Measurements from ENCODE around the gene CALR. TPM values are rescaled to one million over a fixed set of nuclear protein-coding genes. Genes with fewer than 3 reads are reported as not detected.

Gene CALR
- total RNA-seq, 2 experiments from 2014 or later: 535 to 563 TPM

DNA sequence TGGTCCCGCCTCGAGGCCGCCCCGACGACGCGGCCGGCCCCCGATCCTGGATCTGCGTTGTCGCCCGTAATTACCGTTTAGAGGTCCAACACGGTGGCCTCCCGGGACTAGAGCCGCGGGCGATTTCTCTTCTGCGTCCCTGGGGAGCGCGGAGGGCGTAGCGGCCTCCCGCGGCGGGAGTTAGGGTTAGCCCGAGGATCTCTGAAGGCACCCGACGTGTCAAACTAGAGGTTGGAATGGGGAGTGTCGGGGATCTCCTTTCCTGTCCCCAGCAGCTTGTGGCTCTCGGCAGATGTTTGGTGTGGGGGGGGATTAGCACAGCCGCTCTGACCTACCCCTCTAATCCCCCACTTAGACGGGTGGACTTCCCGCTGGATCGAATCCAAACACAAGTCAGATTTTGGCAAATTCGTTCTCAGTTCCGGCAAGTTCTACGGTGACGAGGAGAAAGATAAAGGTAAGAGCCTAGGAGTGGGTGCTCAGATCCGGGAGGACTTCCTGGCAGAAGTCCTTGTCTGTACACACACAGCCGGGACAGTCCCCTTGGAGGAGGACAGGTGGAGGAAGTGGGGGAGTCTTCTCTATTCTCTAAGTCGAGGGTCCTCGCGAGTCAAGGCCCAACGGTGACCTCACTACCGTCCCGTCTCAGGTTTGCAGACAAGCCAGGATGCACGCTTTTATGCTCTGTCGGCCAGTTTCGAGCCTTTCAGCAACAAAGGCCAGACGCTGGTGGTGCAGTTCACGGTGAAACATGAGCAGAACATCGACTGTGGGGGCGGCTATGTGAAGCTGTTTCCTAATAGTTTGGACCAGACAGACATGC lies 581 bp downstream of the CALR start:
- Mint-ChIP-seq H3K4me1 (ENCODE audit: low read depth) (peaks cover 53% of the 10 kb centered on the region), H3K36me3 (ENCODE audit: low read depth) (peaks cover 54% of the 10 kb centered on the region), H3K27me3 (no peaks in the 10 kb centered on the region), H3K9me3 (no peaks in the 10 kb centered on the region), H3K4me3 (peak overlapping the region; percentile 99), H3K27ac (peak overlapping the region; percentile 95)
- CTCF ChIA-PET: interaction anchor here (3.0 kb wide), 1 partner anchor 26 kb away, joined by 10 read pairs; no protein-coding TSS in a partner anchor
- intact Hi-C loops (cut with micrococcal nuclease): loop anchor here (10.0 kb wide), 1 partner anchor 54 kb away; the partner anchor contains the start of genes DNASE2 and KLF1
- ATAC-seq: no peak
- peak; percentile 74 for DNase-seq
- POLR2A ChIA-PET: interaction anchor here (0.6 to 3.3 kb wide), 15 partner anchors 10 to 179 kb away, joined by 3 to 19 read pairs (median 4); partner anchors contain the start of genes DNASE2, GCDH, NACC1 and SYCE2
- TF ChIP-seq, protein P1, sequence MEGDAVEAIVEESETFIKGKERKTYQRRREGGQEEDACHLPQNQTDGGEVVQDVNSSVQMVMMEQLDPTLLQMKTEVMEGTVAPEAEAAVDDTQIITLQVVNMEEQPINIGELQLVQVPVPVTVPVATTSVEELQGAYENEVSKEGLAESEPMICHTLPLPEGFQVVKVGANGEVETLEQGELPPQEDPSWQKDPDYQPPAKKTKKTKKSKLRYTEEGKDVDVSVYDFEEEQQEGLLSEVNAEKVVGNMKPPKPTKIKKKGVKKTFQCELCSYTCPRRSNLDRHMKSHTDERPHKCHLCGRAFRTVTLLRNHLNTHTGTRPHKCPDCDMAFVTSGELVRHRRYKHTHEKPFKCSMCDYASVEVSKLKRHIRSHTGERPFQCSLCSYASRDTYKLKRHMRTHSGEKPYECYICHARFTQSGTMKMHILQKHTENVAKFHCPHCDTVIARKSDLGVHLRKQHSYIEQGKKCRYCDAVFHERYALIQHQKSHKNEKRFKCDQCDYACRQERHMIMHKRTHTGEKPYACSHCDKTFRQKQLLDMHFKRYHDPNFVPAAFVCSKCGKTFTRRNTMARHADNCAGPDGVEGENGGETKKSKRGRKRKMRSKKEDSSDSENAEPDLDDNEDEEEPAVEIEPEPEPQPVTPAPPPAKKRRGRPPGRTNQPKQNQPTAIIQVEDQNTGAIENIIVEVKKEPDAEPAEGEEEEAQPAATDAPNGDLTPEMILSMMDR (IDR thresholded peaks at IDR 0.05): no peak

DNA sequence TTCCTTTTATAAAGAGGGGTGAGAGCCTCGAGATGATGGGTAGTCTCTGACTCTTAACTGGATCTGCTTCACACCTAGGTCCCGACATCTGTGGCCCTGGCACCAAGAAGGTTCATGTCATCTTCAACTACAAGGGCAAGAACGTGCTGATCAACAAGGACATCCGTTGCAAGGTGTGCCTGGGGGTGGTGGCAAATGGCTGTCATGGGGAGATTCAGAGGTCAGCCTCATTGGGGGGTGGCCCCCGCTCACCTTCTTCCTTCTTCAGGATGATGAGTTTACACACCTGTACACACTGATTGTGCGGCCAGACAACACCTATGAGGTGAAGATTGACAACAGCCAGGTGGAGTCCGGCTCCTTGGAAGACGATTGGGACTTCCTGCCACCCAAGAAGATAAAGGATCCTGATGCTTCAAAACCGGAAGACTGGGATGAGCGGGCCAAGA lies 1.6 kb downstream of the CALR start:
- Mint-ChIP-seq H3K27me3 (no peaks in the 10 kb centered on the region), H3K9me3 (no peaks in the 10 kb centered on the region), H3K4me3 (peak overlapping the region; percentile 99), H3K36me3 (ENCODE audit: low read depth) (peaks cover 63% of the 10 kb centered on the region), H3K27ac (peak overlapping the region; percentile 95), H3K4me1 (ENCODE audit: low read depth) (peaks cover 59% of the 10 kb centered on the region)
- TF ChIP-seq, protein P1 (IDR thresholded peaks at IDR 0.05): no peak
- ATAC-seq: no peak
- CTCF ChIA-PET: interaction anchor here (3.0 kb wide), 1 partner anchor 25 kb away, joined by 10 read pairs; no protein-coding TSS in a partner anchor
- peak; percentile 28 for DNase-seq
- POLR2A ChIA-PET: interaction anchor here (0.6 to 3.3 kb wide), 12 partner anchors 9 to 178 kb away, joined by 3 to 19 read pairs (median 4); partner anchors contain the start of genes GCDH, NACC1 and SYCE2
- intact Hi-C loops (cut with micrococcal nuclease): loop anchor here (10.0 kb wide), 1 partner anchor 55 kb away; the partner anchor contains the start of genes DNASE2 and KLF1

DNA sequence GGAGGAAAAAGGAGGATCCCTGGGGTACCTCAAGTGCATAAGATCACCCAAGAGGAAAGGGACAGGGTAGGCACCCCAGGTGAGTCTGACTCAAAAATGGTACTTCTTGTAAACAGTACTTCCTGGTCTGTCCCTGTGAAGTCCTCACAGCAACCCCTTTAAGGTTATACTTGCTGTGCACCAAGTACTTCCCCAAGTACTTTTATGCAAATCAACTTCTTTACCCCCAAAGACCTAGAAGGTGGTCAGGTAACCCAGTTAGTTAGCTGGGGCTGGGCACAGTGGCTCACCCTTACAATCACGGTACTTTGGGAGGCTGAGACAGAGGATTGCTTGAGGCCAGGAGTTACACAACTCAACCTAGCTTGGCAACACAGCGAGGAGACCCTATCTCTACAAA lies 2.5 kb downstream of the CALR start:
- Mint-ChIP-seq H3K4me3 (peak overlapping the region; percentile 99), H3K27me3 (no peaks in the 10 kb centered on the region), H3K9me3 (no peaks in the 10 kb centered on the region), H3K36me3 (ENCODE audit: low read depth) (peaks cover 71% of the 10 kb centered on the region), H3K27ac (peak overlapping the region; percentile 95), H3K4me1 (ENCODE audit: low read depth) (peaks cover 61% of the 10 kb centered on the region)
- intact Hi-C loops (cut with micrococcal nuclease): no loop called here
- DNase-seq: no peak
- ChIA-PET CTCF (interaction anchor here (2.0 kb wide), 1 partner anchor 50 kb away, joined by 4 read pairs; the partner anchor contains the start of gene GCDH), POLR2A (interaction anchor here (0.8 kb wide), 2 partner anchors 9 to 13 kb away, joined by 3 to 4 read pairs; no protein-coding TSS in a partner anchor)
- TF ChIP-seq, protein P1 (IDR thresholded peaks at IDR 0.05): no peak
- no peak for ATAC-seq

DNA sequence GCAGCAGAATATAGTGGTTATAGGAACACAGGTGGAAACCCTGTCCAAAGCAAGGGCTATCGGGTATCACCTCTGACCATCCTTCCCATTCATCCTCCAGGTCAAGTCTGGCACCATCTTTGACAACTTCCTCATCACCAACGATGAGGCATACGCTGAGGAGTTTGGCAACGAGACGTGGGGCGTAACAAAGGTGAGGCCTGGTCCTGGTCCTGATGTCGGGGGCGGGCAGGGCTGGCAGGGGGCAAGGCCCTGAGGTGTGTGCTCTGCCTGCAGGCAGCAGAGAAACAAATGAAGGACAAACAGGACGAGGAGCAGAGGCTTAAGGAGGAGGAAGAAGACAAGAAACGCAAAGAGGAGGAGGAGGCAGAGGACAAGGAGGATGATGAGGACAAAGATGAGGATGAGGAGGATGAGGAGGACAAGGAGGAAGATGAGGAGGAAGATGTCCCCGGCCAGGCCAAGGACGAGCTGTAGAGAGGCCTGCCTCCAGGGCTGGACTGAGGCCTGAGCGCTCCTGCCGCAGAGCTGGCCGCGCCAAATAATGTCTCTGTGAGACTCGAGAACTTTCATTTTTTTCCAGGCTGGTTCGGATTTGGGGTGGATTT lies 5.1 kb downstream of the CALR start:
- peak overlapping the region; percentile 31 for H3K4me3 Mint-ChIP-seq
- H3K9me3 Mint-ChIP-seq: no peaks in the 10 kb centered on the region
- peaks cover 90% of the 10 kb centered on the region for H3K36me3 Mint-ChIP-seq (ENCODE audit: low read depth)
- TF ChIP-seq, protein P1 (IDR thresholded peaks at IDR 0.05): no peak
- peaks cover 57% of the 10 kb centered on the region for H3K4me1 Mint-ChIP-seq (ENCODE audit: low read depth)
- ChIA-PET POLR2A (interaction anchor here (0.8 to 1.6 kb wide), 7 partner anchors 10 to 58 kb away, joined by 3 to 7 read pairs (median 4); partner anchors contain the start of gene FARSA), CTCF (interaction anchor here (1.3 kb wide), 1 partner anchor 22 kb away, joined by 5 read pairs; no protein-coding TSS in a partner anchor)
- no peaks in the 10 kb centered on the region for H3K27me3 Mint-ChIP-seq
- no peak for ATAC-seq
- H3K27ac Mint-ChIP-seq: peak overlapping the region; percentile 50
- intact Hi-C loops (cut with micrococcal nuclease): no loop called here
- DNase-seq: no peak

All from activated CD8-positive, alpha-beta T cell treated with anti-CD3 and anti-CD28 coated beads for 36 hours (primary cell).